Mammary epithelial cell (primary cell): ENCODE measurements around the gene SYP.

Experiments used
- EZH2 ChIP-seq: IDR thresholded peaks from 2 replicates; pipeline ENCODE4 v1.6.1; 2012; ENCODE audit warnings: low read length, inconsistent platforms, borderline replicate concordance
- TF ChIP-seq, protein P1 (sequence below), 2 donors: IDR thresholded peaks in 1 of 2; conservative IDR thresholded peaks in 1 of 2; 2 replicates each; pipeline ENCODE4 v1.5.1; 2011 to 2012; ENCODE audit warnings: inconsistent platforms in 2 of 2, low read length in 2 of 2, mild to moderate bottlenecking in 2 of 2, control low read depth in 1 of 2, low read depth in 1 of 2; ENCODE audit not compliant: insufficient read depth in 1 of 2; ENCODE audit errors: extremely low read depth in 1 of 2

DNA sequence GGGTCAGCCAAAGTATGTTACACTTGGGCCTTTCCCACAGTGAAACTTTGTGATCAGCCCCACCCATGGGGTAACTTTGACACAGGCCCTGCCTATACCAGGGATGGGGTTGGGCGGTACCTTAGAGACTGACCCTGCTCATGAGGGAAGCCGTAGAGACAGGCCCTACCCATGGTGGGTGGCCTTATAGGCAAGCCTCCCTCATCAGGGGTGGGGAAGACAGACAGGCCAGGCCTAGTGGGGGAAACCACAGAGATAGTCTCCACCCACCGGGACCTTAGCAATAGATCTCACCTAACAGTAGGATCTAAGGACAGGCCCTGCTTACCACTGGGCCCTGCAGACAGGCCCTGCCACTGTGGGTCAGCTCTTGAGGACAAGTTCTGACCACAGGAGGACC, 21.5 kb downstream of the SYP start:
- no peak for TF ChIP-seq EZH2
- TF ChIP-seq, protein P1, sequence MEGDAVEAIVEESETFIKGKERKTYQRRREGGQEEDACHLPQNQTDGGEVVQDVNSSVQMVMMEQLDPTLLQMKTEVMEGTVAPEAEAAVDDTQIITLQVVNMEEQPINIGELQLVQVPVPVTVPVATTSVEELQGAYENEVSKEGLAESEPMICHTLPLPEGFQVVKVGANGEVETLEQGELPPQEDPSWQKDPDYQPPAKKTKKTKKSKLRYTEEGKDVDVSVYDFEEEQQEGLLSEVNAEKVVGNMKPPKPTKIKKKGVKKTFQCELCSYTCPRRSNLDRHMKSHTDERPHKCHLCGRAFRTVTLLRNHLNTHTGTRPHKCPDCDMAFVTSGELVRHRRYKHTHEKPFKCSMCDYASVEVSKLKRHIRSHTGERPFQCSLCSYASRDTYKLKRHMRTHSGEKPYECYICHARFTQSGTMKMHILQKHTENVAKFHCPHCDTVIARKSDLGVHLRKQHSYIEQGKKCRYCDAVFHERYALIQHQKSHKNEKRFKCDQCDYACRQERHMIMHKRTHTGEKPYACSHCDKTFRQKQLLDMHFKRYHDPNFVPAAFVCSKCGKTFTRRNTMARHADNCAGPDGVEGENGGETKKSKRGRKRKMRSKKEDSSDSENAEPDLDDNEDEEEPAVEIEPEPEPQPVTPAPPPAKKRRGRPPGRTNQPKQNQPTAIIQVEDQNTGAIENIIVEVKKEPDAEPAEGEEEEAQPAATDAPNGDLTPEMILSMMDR (conservative IDR thresholded peaks at IDR 0.05 in 1 of 2, IDR thresholded peaks at IDR 0.05 in 1 of 2; ENCODE audit: extremely low read depth in 1 of 2, insufficient read depth in 1 of 2, low read depth in 1 of 2, low read length in 2 of 2): no peak
